GM12874 (cell line): ENCODE results near the gene SDHAF1.

ENCODE experiments used
- TF ChIP-seq, protein P1 (sequence below): IDR thresholded peaks from 2 replicates; pipeline ENCODE4 v1.5.1; 2011; ENCODE audit warnings: low read depth, mild to moderate bottlenecking, control low read depth, low read length, moderate library complexity; ENCODE audit not compliant: insufficient read depth

SDHAF1 gene

DNA sequence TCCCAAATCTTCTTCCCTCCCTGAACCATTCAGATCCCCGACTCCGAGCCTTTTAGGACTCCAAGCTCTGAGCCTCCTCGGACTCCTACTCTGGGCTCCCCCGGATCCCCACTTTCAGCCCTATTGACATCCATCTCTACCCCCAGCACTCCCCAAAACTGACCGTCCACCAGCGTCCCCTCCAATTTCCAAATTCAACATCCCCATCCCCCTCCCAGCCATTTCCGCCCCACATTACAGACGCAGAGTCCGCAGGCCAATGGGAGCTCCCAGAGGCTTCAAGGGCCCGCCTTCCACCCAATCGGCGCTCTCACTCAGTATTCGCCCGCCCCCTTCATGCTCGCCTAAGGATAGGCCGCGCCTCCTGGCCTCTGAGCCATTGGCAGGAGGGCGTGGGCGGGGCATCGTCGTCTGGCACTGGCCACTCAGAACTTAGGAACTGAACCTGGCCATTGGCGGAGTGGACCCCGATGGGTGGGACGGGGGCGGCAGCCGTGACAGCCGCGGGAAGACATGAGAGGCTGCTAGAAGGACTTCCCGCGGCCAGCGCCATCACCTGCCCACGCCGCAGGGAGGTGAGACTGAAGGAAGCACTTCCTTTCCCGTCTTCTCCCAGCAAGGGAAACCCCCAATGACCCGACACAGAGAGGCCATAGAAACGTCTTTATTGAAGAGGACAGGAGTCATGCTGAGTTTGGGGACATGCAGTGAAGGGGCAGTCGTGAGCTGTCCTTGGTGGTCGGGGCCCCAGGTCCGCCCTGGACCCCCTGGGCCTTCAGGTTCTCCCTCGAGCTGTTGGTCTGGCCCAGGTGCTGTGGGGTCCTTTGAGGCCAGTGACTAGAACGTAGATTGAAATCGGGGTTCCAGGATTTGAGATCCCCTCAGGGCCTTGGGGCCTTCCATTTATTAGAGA lies 19.3 kb downstream of the SDHAF1 start, which contains the start of gene ALKBH6:
Gene ALKBH6 (minus strand): TSS at position 202 of the 913 bp plus-strand sequence. CDS start 816 bp downstream, outside the sequence.
- TF ChIP-seq, protein P1, sequence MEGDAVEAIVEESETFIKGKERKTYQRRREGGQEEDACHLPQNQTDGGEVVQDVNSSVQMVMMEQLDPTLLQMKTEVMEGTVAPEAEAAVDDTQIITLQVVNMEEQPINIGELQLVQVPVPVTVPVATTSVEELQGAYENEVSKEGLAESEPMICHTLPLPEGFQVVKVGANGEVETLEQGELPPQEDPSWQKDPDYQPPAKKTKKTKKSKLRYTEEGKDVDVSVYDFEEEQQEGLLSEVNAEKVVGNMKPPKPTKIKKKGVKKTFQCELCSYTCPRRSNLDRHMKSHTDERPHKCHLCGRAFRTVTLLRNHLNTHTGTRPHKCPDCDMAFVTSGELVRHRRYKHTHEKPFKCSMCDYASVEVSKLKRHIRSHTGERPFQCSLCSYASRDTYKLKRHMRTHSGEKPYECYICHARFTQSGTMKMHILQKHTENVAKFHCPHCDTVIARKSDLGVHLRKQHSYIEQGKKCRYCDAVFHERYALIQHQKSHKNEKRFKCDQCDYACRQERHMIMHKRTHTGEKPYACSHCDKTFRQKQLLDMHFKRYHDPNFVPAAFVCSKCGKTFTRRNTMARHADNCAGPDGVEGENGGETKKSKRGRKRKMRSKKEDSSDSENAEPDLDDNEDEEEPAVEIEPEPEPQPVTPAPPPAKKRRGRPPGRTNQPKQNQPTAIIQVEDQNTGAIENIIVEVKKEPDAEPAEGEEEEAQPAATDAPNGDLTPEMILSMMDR: no peak

DNA sequence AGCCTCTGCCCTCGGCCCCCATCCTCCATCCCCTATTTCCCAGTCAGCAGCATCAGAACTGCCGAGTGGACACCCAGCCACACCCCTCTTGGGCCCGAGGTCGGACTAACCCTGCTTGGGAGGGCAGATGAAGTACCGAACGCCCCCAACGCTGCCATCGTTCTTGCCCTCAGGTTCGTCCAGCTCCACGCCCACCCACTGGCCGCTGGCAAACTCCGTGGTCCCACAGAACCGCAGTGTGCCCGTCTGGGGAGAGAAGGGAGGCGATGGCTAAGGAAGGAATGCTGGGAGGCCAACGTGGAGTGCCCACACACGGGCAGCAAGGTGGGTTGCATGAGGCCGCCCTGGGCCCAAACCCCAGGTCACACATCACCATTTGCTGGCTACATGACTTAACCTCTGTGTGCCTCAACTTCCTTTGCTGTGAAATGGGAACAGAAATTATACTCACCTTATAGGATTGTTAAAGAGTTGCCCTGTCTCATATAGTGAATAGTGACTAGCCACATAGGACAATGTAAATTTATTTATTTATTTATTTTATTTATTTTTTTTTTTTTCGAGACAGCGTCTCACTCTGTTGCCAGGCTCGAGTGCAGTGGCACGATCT lies 24.2 kb downstream of the SDHAF1 start:
- TF ChIP-seq, protein P1: no peak

DNA sequence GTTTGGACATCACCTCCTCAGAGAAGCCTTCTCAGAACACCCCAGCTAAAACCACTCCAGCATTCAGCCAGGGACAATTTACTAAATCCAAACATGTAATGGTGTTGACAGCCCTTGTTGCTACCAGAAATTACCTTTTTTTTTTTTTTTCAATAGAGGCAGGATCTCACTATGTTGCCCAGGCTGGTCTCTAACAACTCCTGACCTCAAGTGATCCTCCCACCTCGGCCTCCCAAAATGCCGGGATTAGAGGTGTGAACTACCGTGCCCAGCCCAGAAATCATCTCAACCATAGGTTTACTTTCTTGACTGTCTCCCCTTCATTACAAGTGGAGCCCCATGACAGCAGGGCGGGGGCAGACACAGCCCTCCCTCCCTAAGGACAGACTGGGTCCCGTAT lies 28.4 kb downstream of the SDHAF1 start:
- TF ChIP-seq, protein P1: no peak

DNA sequence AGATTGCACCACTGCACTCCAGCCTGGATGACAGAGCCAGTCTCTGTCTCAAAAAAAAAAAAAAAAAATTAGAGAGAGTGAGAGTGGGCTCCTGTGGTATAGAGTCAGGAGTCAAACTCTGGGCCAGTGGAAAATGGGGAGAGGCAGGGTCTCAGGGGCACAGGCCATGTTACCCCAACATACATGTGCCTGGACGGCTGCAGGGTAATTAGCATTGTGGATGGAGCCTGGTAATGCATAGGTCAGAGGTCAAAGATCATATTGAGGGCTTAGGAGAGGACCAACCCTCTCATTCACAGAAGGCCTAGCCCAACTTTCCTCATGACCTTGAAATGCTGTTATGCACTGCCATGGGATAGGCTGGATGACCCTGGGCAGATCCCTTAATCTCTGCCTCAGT lies 30.6 kb downstream of the SDHAF1 start:
- TF ChIP-seq, protein P1: no peak

DNA sequence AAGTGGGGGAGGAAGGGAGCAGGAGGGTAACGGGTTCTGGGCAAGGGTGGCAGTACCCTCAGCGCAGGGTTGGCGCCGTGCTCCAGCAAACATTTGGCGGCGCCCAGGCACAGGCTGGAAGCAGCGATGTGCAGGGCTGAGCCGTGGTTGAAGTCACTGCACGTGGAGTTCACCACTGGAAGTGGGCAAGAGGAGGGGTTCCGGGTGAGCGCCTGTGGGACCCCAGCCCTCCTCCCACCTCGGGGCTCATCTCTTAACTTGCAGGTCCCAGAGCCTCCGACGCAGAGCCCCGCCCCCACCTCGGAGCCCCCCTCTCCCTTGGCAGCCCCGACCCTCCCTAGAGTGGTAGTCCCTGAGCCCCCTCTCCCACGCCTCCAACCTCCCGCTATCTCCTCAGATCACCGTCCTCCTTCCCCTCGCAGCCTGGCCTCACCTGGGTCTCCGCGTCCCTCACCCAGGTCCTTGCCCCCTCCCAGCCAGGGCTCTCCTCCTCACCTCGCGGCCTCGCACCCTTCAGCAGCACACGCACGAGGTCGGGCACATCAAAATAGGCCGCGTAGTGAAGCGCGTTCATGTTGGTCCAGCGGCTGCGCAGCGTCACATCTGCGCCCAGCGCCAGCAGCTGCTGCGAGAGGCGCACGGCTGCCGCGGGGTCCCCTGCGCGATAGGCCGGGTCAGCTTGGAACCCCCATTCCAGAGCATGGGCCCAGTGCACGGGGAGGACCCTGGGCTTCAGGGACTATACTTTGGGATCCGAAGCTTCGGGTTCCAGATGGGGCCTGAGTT lies 31.3 kb downstream of the SDHAF1 start:
- TF ChIP-seq, protein P1: no peak

DNA sequence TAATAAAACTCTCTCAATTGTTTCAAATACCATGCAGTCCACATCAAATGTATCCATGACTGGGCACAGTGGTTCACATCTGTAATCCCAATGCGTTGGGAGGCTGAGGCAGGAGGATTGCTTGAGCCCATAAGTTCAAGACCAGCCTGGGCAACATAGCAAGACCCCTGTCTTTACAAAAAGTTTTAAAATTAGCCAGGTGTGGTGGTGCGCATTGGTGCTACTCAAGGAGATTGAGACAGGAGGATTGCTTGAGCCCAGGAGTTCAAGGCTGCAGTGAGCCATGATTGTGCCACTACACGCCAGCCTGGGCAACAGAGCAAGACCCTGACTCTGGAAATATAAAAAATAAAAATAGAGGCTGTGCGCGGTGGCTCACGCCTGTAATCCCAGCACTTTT lies 32.7 kb downstream of the SDHAF1 start:
- TF ChIP-seq, protein P1: no peak
